ENCODE data around the gene TBCD.
A peak's percentile ranks its signal among the peaks of the same experiment; 100 is the strongest.
"Not testable (repeated sequence)": the region's sequence is repeated elsewhere in the genome, so short reads cannot be mapped to it uniquely, and the experiment has no call there.

The TBCD gene

DNA sequence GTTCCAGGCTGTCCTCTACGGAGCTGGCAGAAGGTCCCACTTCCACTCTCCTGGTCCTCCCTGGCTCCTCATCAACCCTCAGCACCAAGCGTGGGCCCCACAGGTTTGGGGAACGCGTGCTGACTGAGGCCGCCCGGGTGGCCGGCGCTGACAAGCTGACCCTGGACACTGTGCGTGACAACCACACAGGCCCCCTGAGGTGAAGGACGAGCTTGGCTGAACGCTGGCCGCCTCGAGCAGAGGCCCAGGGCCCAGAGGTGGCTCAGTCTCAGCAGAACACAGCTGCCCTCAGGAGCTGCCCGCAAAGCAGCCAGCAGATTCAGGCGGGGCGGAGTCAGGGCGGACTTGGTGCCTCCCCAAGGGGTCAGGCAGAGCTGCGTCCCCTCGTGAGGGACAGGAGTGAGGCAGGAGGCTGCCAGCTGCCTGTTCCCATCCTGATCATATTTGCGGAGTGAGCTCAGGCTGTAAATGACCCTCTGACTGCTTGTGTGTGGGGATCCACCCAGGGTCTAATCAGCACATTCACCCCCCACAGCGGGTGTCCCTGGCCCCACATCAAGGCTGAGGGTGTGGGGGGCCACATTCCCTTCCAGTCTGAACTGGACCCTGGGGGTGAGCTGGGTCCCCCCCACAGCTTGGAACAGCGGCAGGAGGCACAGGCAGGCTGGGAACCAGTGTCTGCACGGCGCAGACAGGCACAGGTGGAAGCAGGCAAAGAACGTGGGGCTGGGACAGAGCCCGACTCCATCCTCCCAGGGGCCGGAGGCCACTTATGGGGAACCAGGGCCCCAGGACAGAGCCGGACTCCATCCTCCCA, 222.5 kb downstream of the TBCD start:
- no peak for DNase-seq (ENCODE audit: low read depth in 2 of 2)

DNA sequence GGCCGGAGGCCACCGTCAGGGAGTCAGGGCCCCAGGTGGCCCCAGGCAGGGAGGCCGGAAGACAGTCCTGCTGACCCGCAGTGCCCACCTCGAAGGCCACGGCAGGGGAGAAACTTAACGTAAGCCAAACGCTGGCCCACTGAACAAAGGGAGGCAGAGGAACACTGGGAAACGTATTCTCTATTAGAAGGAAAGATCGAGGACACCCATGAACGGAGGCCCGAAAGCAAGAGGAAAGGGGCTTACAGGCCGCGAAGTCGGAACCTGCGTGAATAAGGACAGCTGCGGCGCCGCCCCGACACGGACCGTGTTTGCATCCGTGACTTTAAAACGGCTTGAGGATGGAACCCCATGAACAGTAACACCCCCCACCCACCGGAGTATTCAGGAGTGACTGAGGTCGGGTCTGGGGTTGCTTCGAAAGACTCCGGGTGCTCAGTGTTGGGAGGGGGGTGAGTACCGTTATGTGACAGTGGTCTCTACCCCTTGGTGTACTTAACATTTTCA, 225.2 kb downstream of the TBCD start:
- no peak for DNase-seq (ENCODE audit: low read depth in 2 of 2)

DNA sequence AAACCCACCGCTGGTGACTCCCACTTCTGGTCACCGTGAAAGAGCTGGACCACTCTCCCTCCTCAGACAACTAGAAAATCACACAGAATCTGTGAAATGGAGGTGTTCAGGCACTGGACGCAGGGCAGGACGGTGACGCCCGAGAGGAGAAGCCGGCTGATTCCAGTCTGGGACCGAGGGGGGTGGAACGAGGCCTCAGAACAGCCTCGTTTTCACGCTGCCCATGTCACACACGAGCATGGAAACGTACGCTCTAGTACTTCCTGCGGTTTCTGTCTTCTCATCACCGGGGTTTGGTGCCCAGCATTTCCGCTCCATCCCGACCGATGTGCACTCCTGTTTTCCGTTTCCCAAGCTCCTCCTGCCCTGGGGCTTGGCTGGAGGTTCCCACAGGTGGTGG, 225.7 kb downstream of the TBCD start:
- no peak for DNase-seq (ENCODE audit: low read depth in 2 of 2)

DNA sequence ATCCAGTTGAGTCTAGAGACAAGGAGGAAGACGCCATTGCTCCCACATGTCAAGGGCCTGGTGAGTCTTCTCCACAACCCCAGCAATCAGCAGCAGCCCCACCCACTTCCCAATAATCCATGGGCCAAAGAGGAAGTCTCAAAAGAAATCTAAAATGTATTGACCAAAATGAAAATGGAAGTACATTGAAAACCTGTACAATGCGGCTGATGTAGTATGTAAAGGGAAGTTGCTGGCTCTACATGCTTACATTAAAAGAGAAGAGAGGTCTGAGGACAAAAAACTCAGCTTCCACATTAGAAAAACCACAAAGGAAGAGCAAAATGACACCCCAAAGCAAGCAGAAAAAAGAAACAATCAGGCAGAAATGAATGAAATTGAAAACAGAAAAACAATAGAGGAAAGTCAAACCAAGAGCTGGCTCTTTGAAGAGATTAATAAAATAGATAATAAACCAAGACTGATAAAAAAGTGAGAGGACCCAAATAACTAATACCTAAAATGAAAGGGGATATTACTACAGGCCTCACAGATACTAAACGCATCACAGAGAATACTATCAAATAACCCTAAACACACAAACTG, 227.0 kb downstream of the TBCD start:
- DNase-seq (ENCODE audit: low read depth in 2 of 2) = no peak

DNA sequence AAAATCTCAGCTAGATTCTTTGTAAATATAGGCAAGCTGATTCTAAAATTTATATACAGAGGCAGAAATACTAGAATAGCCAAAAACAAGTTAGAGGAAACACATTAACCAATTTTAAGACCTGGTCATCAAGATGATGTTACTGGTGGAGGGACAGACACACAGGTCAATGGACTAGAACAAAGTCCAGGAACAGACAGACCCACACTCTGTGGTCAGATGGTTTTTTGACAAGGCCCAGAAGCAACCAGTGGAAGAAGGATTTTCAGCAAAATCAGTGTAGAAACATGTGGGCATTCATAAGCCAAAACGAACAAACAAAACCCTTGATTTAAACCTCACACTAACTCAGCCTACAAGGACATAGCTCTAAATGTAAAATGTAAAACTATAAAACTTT, 227.9 kb downstream of the TBCD start:
- no peak for DNase-seq (ENCODE audit: low read depth in 2 of 2)

DNA sequence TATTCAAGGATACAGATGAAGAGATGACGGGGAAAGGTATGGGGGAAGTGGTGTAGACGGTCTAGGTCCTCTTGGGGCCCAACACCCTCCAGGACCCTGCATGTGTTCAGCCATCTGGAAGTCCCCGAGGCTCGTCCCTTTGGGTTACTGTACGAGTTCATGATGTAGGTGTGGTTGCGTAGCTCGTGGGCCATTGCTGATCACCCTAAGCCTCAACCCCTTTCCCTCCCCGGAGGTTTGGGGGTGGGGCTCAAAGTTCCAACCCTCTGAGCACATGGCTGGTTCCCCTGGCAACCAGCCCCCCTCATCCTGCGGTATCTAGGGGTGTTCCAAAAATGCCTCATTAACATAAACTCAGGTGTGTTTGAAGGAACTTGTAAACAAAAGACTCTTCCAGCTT, 228.8 kb downstream of the TBCD start:
- no peak for DNase-seq (ENCODE audit: low read depth in 2 of 2)

DNA sequence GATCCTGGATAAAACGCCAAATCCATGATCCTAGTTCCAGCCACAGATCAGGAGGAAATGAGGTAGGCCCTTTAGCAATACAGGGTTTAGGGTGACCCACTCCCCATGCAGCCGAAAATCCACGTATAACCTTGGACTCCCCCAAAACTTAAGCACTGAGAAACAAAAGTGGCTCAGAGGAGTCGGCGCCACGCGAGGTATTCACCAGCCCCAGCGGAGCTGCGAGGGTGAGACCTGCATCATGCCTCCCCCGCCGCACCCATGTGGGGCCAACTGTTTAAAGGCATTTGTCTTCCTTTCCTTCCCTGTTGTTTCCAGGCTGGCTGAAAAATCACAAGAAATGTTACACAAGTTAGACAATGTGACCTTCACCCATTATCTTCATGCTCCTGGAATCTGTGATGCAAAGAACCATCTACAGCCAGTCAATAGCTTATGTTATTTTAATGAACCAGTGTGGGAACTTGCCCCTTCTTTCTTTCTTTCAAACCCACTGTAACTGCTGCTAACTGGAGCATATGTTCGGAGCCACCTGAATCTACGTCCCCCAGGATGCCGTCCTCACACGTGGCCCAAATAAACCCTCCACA, 229.4 kb downstream of the TBCD start:
- DNase-seq (ENCODE audit: low read depth in 2 of 2) = no peak

DNA sequence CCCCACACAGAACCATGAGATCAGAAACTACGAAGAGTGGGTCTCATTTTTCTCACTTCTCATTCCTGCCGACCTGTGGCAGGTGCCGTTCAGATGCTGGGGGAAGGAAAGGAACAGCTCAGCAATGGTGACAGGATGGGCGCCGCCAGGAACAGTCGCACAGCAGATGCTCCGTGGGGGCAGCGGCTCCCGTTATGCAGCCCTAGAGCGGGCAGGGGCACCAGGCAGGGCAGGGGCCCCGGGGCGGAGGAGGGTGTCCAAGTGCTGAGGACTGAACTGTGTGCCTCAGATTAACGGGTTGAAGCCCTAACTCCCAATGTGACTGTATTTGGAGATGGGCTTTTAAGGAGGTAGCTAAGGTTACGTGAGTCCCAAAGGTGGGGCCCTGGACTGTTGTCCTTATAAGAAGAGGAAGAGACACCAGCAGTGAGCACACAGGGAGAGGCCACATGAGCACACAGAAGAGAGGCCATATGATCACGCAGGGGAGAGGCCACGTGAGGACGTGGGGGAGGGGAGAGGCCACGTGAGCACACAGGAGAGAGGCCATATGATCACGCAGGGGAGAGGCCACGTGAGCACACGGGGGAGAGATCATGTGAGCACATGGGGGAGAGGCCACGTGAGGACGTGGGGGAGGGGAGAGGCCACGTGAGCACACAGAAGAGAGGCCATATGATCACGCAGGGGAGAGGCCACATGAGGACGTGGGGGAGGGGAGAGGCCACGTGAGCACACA, 231.8 kb downstream of the TBCD start:
- DNase-seq (ENCODE audit: low read depth in 2 of 2) = no peak

DNA sequence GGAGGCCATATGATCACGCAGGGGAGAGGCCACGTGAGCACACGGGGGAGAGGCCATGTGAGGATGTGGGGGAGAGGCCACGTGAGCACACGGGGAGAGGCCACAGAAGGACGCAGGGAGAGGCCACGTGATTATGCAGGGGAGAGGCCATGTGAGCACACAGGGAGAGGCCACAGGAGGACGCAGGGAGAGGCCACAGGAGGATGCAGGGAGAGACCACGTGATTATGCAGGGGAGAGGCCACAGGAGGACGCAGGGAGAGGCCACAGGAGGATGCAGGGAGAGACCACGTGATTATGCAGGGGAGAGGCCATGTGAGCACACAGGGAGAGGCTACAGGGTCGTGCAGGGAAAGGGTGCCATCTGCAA, 232.4 kb downstream of the TBCD start:
- DNase-seq (ENCODE audit: low read depth in 2 of 2) = not testable (repeated sequence)

DNA sequence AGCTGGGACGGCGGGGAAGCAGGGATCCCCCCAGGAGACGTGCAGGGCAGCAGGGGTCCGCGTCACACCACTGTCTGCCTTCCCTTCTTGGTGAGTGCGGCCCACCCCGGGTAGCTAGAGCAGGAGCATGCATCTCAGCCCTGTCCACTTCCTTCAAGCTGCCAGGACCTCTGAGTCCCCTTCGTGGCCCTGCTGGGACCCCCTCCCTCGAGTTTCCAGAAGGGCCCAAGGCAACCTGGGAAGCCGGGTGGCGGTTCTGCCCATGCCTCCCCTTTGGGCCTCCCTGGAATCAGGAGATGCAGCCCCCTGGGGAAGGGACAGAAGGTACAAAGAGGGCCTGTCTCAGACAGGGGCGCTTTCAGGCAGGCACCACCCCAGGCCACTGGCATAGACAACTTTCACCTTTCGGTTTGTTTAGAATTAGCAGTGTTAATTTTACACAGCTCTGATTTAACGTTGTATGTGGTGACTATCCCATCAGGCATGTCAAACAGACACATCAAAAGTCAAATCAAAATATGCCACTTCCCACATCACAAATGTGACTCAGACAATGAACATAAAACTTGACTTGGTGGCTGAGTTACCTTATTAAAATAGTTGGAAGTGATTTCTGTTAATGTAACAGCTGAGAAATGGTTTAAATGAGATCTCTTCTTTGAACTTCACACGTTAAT, 233.0 kb downstream of the TBCD start:
- DNase-seq (ENCODE audit: low read depth in 2 of 2) = no peak

DNA sequence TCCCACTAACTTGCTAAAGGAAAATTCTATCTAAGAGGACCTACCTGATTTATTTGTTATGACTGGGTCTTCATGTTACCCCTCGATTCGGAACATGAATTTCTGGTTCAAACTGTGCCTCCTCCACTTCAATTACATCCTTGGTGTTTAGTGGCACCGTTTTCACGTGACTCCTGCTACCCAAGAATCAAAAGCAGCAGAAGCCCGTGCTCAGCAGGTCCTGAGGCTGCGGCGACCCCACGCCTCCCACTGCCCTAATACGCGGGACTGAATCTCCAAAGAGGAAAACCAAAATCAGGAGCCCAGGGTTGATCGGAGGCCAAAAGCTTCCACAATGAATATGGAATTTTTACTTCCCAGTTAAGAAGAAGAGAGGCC, 233.6 kb downstream of the TBCD start:
- DNase-seq (ENCODE audit: low read depth in 2 of 2) = no peak

DNA sequence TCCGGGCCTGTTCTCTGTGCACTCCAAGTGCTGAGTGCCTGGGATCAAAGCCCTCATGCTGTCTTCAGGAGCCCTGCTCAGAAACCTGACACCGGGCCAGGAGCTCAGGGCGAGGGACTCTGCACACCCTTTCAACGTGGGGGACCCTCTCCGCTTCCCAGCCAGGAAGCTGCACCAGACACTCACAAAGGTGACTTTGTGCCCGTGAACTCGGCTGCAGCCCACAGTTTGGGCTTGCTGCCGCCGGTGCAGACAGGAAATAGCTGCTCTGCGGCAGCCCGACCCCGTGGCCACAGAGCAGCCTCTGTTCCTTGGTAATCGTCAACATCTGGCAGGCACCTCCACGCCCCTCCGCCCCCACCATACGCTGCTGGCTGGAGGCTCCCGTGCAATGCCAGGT, 234.1 kb downstream of the TBCD start:
- DNase-seq (ENCODE audit: low read depth in 2 of 2) = peak; percentile 28 to 46

DNA sequence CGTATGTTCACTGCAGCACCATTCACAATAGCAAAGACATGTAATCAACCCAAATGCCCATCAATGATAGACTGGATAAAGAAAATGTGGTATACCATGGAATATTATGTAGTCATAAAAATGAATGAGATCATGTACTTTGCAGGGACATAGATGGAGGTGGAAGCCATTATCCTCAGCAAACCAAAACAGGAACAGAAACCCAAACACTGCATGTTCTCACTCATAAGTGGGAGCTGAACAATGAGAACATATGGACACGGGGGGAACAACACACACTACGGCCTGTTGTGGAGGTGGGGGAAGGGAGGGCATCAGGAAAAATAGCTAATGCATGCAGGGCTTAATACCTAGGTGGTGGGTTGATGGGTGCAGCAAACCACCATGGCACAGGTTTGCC, 237.2 kb downstream of the TBCD start:
- DNase-seq (ENCODE audit: low read depth in 2 of 2) = not testable (repeated sequence)

DNA sequence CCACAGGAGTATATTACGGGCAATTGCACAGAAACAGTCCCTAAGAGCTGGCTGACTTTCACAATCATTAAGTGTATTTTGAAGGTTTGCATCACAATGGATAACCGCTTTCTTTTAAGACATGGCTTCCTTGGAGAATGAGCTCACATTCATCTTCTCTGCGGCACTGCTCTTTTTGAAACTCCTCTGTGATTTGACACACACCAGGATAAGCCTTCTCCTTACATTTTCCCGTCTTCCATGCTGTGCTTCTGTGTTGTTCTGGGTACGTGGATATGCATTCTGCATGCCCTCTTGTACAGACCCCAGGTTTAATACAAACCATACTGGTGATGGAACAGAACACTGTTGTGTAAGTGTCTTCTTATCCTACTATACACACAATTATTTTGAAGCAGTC, 238.0 kb downstream of the TBCD start:
- DNase-seq (ENCODE audit: low read depth in 2 of 2) = no peak

DNA sequence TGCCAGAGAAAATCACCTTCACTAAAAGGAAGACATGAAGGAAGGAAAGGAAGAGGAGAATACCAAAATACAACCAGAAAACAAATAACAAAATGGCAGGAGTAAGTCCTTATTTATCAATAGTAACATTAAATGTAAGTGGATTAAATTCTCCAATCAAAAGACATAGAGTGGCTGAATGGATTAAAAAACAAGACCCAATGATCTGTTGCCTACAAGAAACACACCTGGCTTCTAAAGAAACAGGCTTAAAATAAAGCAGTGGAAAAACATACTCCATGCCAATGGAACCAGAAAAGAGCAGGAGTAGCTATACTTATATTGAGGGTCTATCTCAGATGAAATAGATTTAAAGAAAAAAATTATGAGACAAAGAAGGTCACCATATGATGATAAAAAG, 241.1 kb downstream of the TBCD start:
- no peak for DNase-seq (ENCODE audit: low read depth in 2 of 2)

All from stimulated activated CD8-positive, alpha-beta memory T cell treated with anti-CD3 and anti-CD28 coated beads, Interleukin-15, amount 100 ng/mL, for 48 hours (primary cell).